IMR-90 (cell line): Measurements from ENCODE around the gene GRID1. TPM values are rescaled to one million over a fixed set of nuclear protein-coding genes. Genes with fewer than 3 reads are reported as not detected.

ENCODE experiments used
- ATAC-seq: fragments of 200-7000 bp; cut with Tn5 transposase; 2 replicates; pipeline ENCODE4 v1.9.1; 2020; ENCODE audit warnings: low read depth, mild to moderate bottlenecking, moderate library complexity
- BruUV-seq: library from RNA; stranded (reverse); fragments of 400-500 nt; replicated peaks from 2 replicates; lab custom pipeline; 2021; lab: Mats Ljungman, UMichigan
- CTCF ChIA-PET: fragments of 300-600 bp; formaldehyde crosslinking; extraction: SDS; loops from one replicate; lab custom pipeline; 2021; ENCODE audit warnings: antibody characterized with exemption; lab: Yijun Ruan, JAX
- POLR2A ChIA-PET: fragments of 300-600 bp; sonication (Branson Sonifier 250); formaldehyde crosslinking; loops from one replicate; lab custom pipeline; 2022; ENCODE audit warnings: antibody characterized with exemption; ENCODE audit not compliant: unreplicated experiment; lab: Charles Lee
- DNase-seq: peaks from one replicate; pipeline ENCODE4 v3.0.0; 2013
- H2AFZ ChIP-seq: replicated peaks from 2 replicates; pipeline ENCODE3; 2013; ENCODE audit warnings: low read length, mild to moderate bottlenecking; ENCODE audit not compliant: poor library complexity
- H2AK5ac ChIP-seq: 2 replicates; pipeline ENCODE4 v1.6.1; 2013; ENCODE audit warnings: low read depth, low read length, inconsistent platforms
- H2AK9ac ChIP-seq: replicated peaks from 2 replicates; pipeline ENCODE3; 2013; ENCODE audit warnings: mild to moderate bottlenecking, low read depth, low read length, moderate library complexity; ENCODE audit not compliant: poor library complexity
- H2BK120ac ChIP-seq: 2 replicates; pipeline ENCODE4 v1.6.1; 2013; ENCODE audit warnings: low read depth, low read length, inconsistent platforms
- H2BK15ac ChIP-seq: 3 replicates; pipeline ENCODE4 v1.6.1; 2013; ENCODE audit warnings: low read depth, low read length, inconsistent platforms
- H2BK20ac ChIP-seq: 2 replicates; pipeline ENCODE4 v1.6.1; 2013; ENCODE audit warnings: low read depth, mild to moderate bottlenecking, inconsistent platforms, low read length, moderate library complexity
- H2BK5ac ChIP-seq: 2 replicates; pipeline ENCODE4 v1.6.1; 2013; ENCODE audit warnings: mild to moderate bottlenecking, low read depth, low read length, inconsistent platforms; ENCODE audit not compliant: poor library complexity, severe bottlenecking
- H3K14ac ChIP-seq: replicated peaks from 2 replicates; pipeline ENCODE4 v1.6.1; 2013; ENCODE audit warnings: low read depth, low read length, inconsistent platforms
- H3K18ac ChIP-seq: 2 replicates; pipeline ENCODE4 v1.6.1; 2013; ENCODE audit warnings: low read depth, low read length, control low read depth
- H3K23ac ChIP-seq: 2 replicates; pipeline ENCODE4 v1.6.1; 2013; ENCODE audit warnings: low read depth, low read length, inconsistent platforms
- H3K27ac ChIP-seq: 2 replicates; pipeline ENCODE4 v1.5.1; 2013; ENCODE audit warnings: mild to moderate bottlenecking, control low read depth, low read length; ENCODE audit not compliant: insufficient read depth
- H3K27me3 ChIP-seq: 2 replicates; pipeline ENCODE4 v1.6.1; 2013; ENCODE audit warnings: low read length; ENCODE audit not compliant: control insufficient read depth, insufficient read depth
- H3K36me3 ChIP-seq: 2 replicates; pipeline ENCODE4 v1.6.1; 2013; ENCODE audit warnings: low read length, mixed read lengths; ENCODE audit not compliant: control insufficient read depth, insufficient read depth
- H3K4ac ChIP-seq: 2 replicates; pipeline ENCODE4 v1.6.1; 2013; ENCODE audit warnings: low read depth, low read length, inconsistent platforms
- H3K4me1 ChIP-seq: 2 replicates; pipeline ENCODE4 v1.6.1; 2013; ENCODE audit warnings: low read length, mixed read lengths; ENCODE audit not compliant: control insufficient read depth, insufficient read depth
- H3K4me2 ChIP-seq: 2 replicates; pipeline ENCODE4 v1.6.1; 2013; ENCODE audit warnings: low read depth, mild to moderate bottlenecking, control low read depth, low read length, moderate library complexity
- H3K4me3 ChIP-seq: 2 replicates; pipeline ENCODE4 v1.5.1; 2013; ENCODE audit warnings: low read depth, mild to moderate bottlenecking, control low read depth, low read length, moderate library complexity; ENCODE audit not compliant: insufficient read depth
- H3K56ac ChIP-seq: 2 replicates; pipeline ENCODE4 v1.6.1; 2013; ENCODE audit warnings: low read length, inconsistent platforms; ENCODE audit not compliant: insufficient read depth; ENCODE audit errors: extremely low read depth
- H3K79me1 ChIP-seq, 2 experiments: 2 replicates each; pipeline ENCODE4 v1.6.1; 2013; ENCODE audit warnings: low read length in 2 of 2, inconsistent platforms in 1 of 2, low read depth in 1 of 2
- H3K9ac ChIP-seq: 2 replicates; pipeline ENCODE4 v1.6.1; 2013; ENCODE audit warnings: low read depth, low read length, control low read depth
- H3K9me1 ChIP-seq: 2 replicates; pipeline ENCODE4 v1.6.1; 2013; ENCODE audit warnings: low read length, inconsistent platforms; ENCODE audit not compliant: insufficient read depth
- H3K9me3 ChIP-seq: 2 replicates; pipeline ENCODE4 v1.6.1; 2013; ENCODE audit warnings: low read length; ENCODE audit not compliant: control insufficient read depth, insufficient read depth
- H4K20me1 ChIP-seq: 2 replicates; pipeline ENCODE4 v1.6.1; 2013; ENCODE audit warnings: low read length, inconsistent platforms; ENCODE audit not compliant: insufficient read depth
- H4K5ac ChIP-seq: 2 replicates; pipeline ENCODE4 v1.6.1; 2013; ENCODE audit warnings: mild to moderate bottlenecking, low read depth, low read length, control low read depth
- H4K8ac ChIP-seq, 2 experiments: 2 replicates each; pipeline ENCODE4 v1.6.1; 2013; ENCODE audit warnings: low read depth in 2 of 2, low read length in 2 of 2, control low read depth in 1 of 2, inconsistent platforms in 1 of 2
- H4K91ac ChIP-seq: 2 replicates; pipeline ENCODE4 v1.6.1; 2013; ENCODE audit warnings: low read depth, low read length, inconsistent platforms; ENCODE audit not compliant: insufficient read depth
- BHLHE40 ChIP-seq: fragments of 150-350 bp; IDR thresholded peaks from 2 replicates; pipeline ENCODE4 v1.6.1; 2016; ENCODE audit warnings: mild to moderate bottlenecking, low read depth, low read length
- CEBPB ChIP-seq: IDR thresholded peaks from 2 replicates; pipeline ENCODE4 v1.6.1; 2012; ENCODE audit warnings: low read depth, low read length, improper control_type of control experiment
- CHD1 ChIP-seq: IDR thresholded peaks from 2 replicates; pipeline ENCODE4 v1.6.1; 2012; ENCODE audit warnings: low read depth, low read length, improper control_type of control experiment
- CTCF ChIP-seq: conservative IDR thresholded peaks from 2 replicates; pipeline ENCODE4 v1.5.1; 2012; ENCODE audit warnings: mild to moderate bottlenecking, low read depth, low read length, improper control_type of control experiment
- ELK1 ChIP-seq: fragments of 150-350 bp; IDR thresholded peaks from 2 replicates; pipeline ENCODE4 v1.6.1; 2016; ENCODE audit warnings: low read depth, mild to moderate bottlenecking, low read length, moderate library complexity, borderline replicate concordance
- FOS ChIP-seq: fragments of 150-350 bp; IDR thresholded peaks from 2 replicates; pipeline ENCODE4 v1.6.1; 2016; ENCODE audit warnings: low read depth, low read length
- MAFK ChIP-seq: IDR thresholded peaks from 2 replicates; pipeline ENCODE4 v1.6.1; 2012; ENCODE audit warnings: low read depth, low read length, improper control_type of control experiment
- MAZ ChIP-seq: IDR thresholded peaks from 2 replicates; pipeline ENCODE4 v1.6.1; 2012; ENCODE audit warnings: low read depth, mild to moderate bottlenecking, low read length, improper control_type of control experiment, moderate library complexity, borderline replicate concordance
- MXI1 ChIP-seq: IDR thresholded peaks from 2 replicates; pipeline ENCODE4 v1.6.1; 2012; ENCODE audit warnings: low read depth, mild to moderate bottlenecking, low read length, moderate library complexity, borderline replicate concordance
- NFE2L2 ChIP-seq: fragments of 150-350 bp; IDR thresholded peaks from 2 replicates; pipeline ENCODE4 v1.6.1; 2016; ENCODE audit warnings: low read depth, mild to moderate bottlenecking, low read length
- POLR2A ChIP-seq: IDR thresholded peaks from 2 replicates; pipeline ENCODE4 v1.6.1; 2012; ENCODE audit warnings: mild to moderate bottlenecking, low read depth, low read length
- RAD21 ChIP-seq: IDR thresholded peaks from 2 replicates; pipeline ENCODE4 v1.6.1; 2012; ENCODE audit warnings: low read length, improper control_type of control experiment
- RCOR1 ChIP-seq: IDR thresholded peaks from 2 replicates; pipeline ENCODE4 v1.6.1; 2012; ENCODE audit warnings: mild to moderate bottlenecking, low read length, improper control_type of control experiment; ENCODE audit not compliant: insufficient replicate concordance
- RFX5 ChIP-seq: IDR thresholded peaks from 2 replicates; pipeline ENCODE4 v1.8.0; 2012; ENCODE audit warnings: low read depth, mild to moderate bottlenecking, low read length, moderate library complexity
- SMC3 ChIP-seq: fragments of 150-350 bp; IDR thresholded peaks from 2 replicates; pipeline ENCODE4 v1.6.1; 2016; ENCODE audit warnings: low read depth, mild to moderate bottlenecking, antibody characterized with exemption, low read length, moderate library complexity
- USF2 ChIP-seq: fragments of 150-350 bp; IDR thresholded peaks from 2 replicates; pipeline ENCODE4 v1.6.1; 2017; ENCODE audit warnings: mild to moderate bottlenecking, antibody characterized with exemption, low read length, low read depth
- WGBS, 2 experiments: methylation state at CpG; one replicate each; pipeline versions ENCODE4 v1.1.5 to v1.1.7; 2013; ENCODE audit warnings: missing lambda C conversion rate in 2 of 2; ENCODE audit not compliant: insufficient read length in 1 of 2; ENCODE audit errors: extremely low coverage in 2 of 2; 5-methylcytosine and 5-hydroxymethylcytosine counted together
- dilution Hi-C: fragments of 300-500 bp; cut with HindIII; formaldehyde crosslinking; loops from one replicate; pipeline ENCODE4 v1.14.3; 2018; ENCODE audit warnings: low sequenced_read_pairs; ENCODE audit not compliant: unreplicated experiment
- in situ Hi-C: fragments of 300-500 bp; cut with MboI; formaldehyde crosslinking; loops from 3 replicates; pipeline ENCODE4 v1.14.3; 2019; ENCODE audit warnings: low sequenced_read_pairs, inconsistent platforms, mixed read lengths
- intact Hi-C: fragments of 100-400 bp; cut with micrococcal nuclease; formaldehyde crosslinking; loops from 2 replicates; pipeline ENCODE4 v1.10.0; 2022
- polyA plus RNA-seq, 3 experiments: library from polyadenylated mRNA; depleted of rRNA; stranded (reverse); fragments of >200 nt; gene quantifications; 2 replicates each; pipeline ENCODE4 v1.2.3, GENCODE V29; 2012; ENCODE audit warnings: low replicate concordance in 1 of 3
- total RNA-seq: library from RNA; depleted of rRNA; stranded (reverse); fragments of >200 nt; gene quantifications from 2 replicates; pipeline ENCODE4 v1.2.3, GENCODE V29; 2012

GRID1 gene
- total and polyA plus RNA-seq, 2 of the 4 experiments (the other 2 are of a cell fraction), result not detected

DNA sequence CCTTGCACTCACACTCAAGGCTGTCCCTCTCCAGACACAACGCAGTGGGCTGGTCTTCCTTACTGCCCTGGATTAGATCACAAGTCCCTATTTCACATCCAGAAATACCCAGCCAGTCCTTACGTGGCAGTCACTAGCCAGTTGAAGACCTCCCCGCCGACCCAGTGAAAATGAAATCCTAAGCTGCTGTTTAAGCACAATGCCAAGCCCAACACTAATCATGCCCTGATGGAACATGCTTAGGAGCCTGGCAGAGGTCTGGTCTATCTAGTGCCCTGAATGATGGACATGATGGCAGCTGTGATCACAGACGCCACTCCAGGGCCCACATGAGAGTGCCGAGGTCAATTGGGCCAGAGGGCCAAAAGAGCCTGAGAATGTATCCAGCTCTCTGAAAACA, 389.0 kb downstream of the GRID1 start:
- Histone ChIP-seq H2AFZ (peak overlapping the region; percentile 23), H3K9ac (no peak overlapping the region), H2BK20ac (no peak overlapping the region), H2AK5ac (no peak overlapping the region), H2BK15ac (no peak overlapping the region), H2BK120ac (no peak overlapping the region), H3K4ac (no peak overlapping the region), H2BK5ac (no peak overlapping the region), H4K5ac (no peak overlapping the region), H2AK9ac (no peak overlapping the region), H3K18ac (no peak overlapping the region), H3K4me3 (no peak overlapping the region), H3K14ac (no peak overlapping the region), H3K79me1 (no peaks in the 10 kb centered on the region), H3K4me1 (no peaks in the 10 kb centered on the region), H3K27ac (no peak overlapping the region), H4K91ac (no peak overlapping the region), H4K8ac (no peak overlapping the region), H4K20me1 (no peaks in the 10 kb centered on the region), H3K56ac (no peak overlapping the region), H3K9me3 (peaks cover 23% of the 10 kb centered on the region), H3K36me3 (no peaks in the 10 kb centered on the region), H3K23ac (no peak overlapping the region), H3K9me1 (no peaks in the 10 kb centered on the region), H3K4me2 (no peak overlapping the region), H3K27me3 (no peaks in the 10 kb centered on the region)
- intact Hi-C loops (no loop called here), dilution Hi-C loops (no loop called here), in situ Hi-C loops (no loop called here)
- POLR2A ChIA-PET, result no interaction called here
- BruUV-seq, result no TSS peak
- CTCF ChIA-PET, result no interaction called here
- DNase-seq (no peak), ATAC-seq (no peak)
- TF ChIP-seq RCOR1 (no peak), MAZ (no peak), POLR2A (no peak), MXI1 (no peak), CTCF (no peak), CEBPB (no peak), FOS (no peak), BHLHE40 (no peak), RAD21 (no peak), RFX5 (no peak), NFE2L2 (no peak), SMC3 (no peak), ELK1 (no peak), CHD1 (no peak), MAFK (no peak), USF2 (no peak)
- WGBS, 2 experiments, result no CpG with 5 or more reads among the region's 6 CpGs
